ENCODE results near the gene SMG1.
"Not testable (repeated sequence)": the region's sequence is repeated elsewhere in the genome, so short reads cannot be mapped to it uniquely, and the experiment has no call there.

DNA sequence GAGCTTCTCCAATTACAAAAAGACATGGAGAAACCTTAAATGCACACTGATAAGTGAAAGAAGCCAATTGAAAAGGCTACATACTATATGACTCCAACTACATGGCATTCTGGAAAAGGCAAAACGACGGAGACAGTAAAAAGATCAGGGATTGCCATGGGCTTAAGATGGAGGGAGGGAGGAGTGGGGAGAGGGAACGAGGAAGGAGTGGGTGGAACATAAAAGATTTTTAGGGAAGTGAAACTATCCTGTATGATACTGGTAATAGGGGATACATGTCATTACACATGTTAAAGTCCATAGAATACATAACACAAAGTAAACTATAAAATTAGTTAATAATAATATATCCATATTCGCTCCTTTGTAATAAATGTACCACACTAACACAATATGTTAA lies 48.9 kb downstream of the SMG1 start:
- not testable (repeated sequence) for TF ChIP-seq CTCF (conservative IDR thresholded peaks at IDR 0.05; ENCODE audit: low read depth, low read length); EZH2 (IDR thresholded peaks at IDR 0.05; ENCODE audit: borderline replicate concordance, low read depth, low read length, poor library complexity, severe bottlenecking)
